Colonic mucosa (tissue), 4 donors: ENCODE data around the gene FAM81B. TPM values are rescaled to one million over a fixed set of nuclear protein-coding genes. Genes with fewer than 3 reads are reported as not detected.
"Not testable (repeated sequence)": the region's sequence is repeated elsewhere in the genome, so short reads cannot be mapped to it uniquely, and the experiment has no call there.

Experiments used
- DNase-seq: peaks from one replicate; pipeline ENCODE4 v3.0.0-alpha.2; 2020
- H3K27ac ChIP-seq: fragments of 200-600 bp; one replicate; pipeline ENCODE4 v1.8.0; 2021
- H3K27me3 ChIP-seq: fragments of 200-600 bp; one replicate; pipeline ENCODE4 v1.8.0; 2021
- H3K36me3 ChIP-seq: fragments of 200-600 bp; one replicate; pipeline ENCODE4 v1.8.0; 2021
- H3K4me1 ChIP-seq: fragments of 200-600 bp; one replicate; pipeline ENCODE4 v1.8.0; 2021; ENCODE audit warnings: mild to moderate bottlenecking
- H3K4me3 ChIP-seq: fragments of 200-600 bp; one replicate; pipeline ENCODE4 v1.8.0; 2021
- H3K9ac ChIP-seq, 2 donors: one replicate each; pipeline ENCODE4 v1.7.0; 2013; ENCODE audit warnings: control low read depth in 2 of 2, low read depth in 2 of 2, low read length in 2 of 2
- H3K9me3 ChIP-seq: fragments of 200-600 bp; one replicate; pipeline ENCODE4 v1.8.0; 2021
- CTCF ChIP-seq: fragments of 200-600 bp; IDR thresholded peaks from one replicate; pipeline ENCODE4 v1.8.0; 2022; ENCODE audit warnings: antibody characterized with exemption, mild to moderate bottlenecking
- intact Hi-C: fragments of 100-400 bp; cut with DNase I; formaldehyde crosslinking; loops from one replicate; pipeline ENCODE4 v1.14.1; 2022
- total RNA-seq, 2 donors: library from RNA; stranded (reverse); fragmentation: NEBNext Ultra II Directional in 1 of 2; extraction: Animal tissue kit (Norgen Biotek cat#: 25700) in 1 of 2; gene quantifications; one replicate each; pipeline ENCODE4 v1.2.1, GENCODE V29; 2021
- donor health status: healthy.
- donor health status: DM: no; HTN: no; CAD: no.
- donor health status: DM: no; HTN: no; CAD: no.

The FAM81B gene
- total RNA-seq, 2 donors from 2014 or later: not detected

DNA sequence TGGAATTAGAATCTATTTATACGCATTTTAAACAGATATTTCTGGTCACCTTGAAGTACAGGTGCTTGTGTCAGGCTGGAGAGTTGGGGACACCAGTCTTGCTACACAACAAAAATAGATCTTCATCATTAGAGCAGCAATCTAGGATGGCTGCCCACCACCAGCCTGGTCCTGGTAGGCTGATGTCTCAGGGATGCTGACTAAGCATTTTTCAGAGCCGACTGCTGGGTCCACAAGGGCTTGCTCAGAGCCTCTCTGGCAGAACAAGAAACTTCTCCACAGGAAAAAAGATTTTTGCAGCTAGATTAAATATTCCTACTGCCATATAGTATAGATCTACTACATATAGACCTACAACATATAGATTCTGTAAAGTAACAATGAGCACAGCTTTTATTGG lies 12.0 kb upstream of the FAM81B start:
- Histone ChIP-seq H3K27ac (no peak overlapping the region), H3K36me3 (no peaks in the 10 kb centered on the region), H3K9ac (no peak overlapping the region), H3K4me1 (no peaks in the 10 kb centered on the region), H3K4me3 (no peak overlapping the region), H3K9me3 (no peaks in the 10 kb centered on the region), H3K27me3 (no peaks in the 10 kb centered on the region)
- intact Hi-C loops: no loop called here
- no peak for TF ChIP-seq CTCF
- no peak for DNase-seq

DNA sequence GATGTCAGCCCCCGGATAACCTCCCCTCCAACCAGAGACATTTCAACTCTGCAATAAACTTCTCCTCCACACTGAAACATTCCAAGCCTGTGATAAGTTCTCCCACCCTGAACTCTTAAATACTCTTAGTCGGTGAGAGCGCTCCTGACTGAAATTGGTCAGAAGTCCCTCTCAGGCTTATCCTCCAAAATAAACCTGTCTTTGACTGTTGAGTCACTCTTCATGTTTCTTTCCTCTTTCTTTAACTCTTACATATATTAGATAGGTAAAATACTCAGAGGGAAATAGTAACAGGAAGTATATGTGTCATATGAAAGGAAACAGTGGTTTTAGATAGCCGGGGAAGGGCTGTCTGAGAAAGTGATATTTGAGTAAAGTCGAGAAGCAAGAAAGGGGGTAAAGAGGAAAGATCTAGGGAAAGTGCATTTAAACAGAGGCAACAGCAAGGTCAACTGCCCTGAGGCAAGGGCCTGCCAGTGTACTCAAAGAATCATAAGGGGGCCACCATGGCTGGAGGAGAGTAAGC lies 11.0 kb upstream of the FAM81B start:
- Histone ChIP-seq H3K9ac (no peak overlapping the region), H3K4me3 (no peak overlapping the region), H3K27me3 (no peaks in the 10 kb centered on the region), H3K27ac (no peak overlapping the region), H3K36me3 (no peaks in the 10 kb centered on the region), H3K4me1 (no peaks in the 10 kb centered on the region), H3K9me3 (no peaks in the 10 kb centered on the region)
- TF ChIP-seq CTCF: no peak
- intact Hi-C loops: no loop called here
- no peak for DNase-seq

DNA sequence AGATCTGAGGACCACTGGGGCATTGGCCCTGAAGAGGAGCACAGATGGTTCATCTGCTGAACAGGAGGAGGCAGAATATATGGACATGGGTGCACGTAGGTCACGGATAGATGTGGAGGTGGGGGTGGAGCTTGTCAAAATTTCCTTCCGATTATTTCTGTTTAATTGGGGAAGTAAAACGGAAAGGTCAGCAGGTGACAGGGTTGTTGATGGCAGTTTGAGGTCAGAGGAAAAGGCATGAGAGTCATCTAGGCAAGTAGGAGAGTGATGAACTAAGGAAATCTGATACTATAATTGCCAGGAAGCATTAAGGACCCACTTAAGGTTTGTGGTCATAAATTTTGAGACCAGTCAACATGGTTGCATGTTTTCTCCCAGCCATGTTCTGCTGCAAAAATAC lies 8.4 kb upstream of the FAM81B start:
- no peak overlapping the region for H3K9ac ChIP-seq
- H3K4me1 ChIP-seq: no peaks in the 10 kb centered on the region
- DNase-seq: no peak
- no peaks in the 10 kb centered on the region for H3K9me3 ChIP-seq
- no peaks in the 10 kb centered on the region for H3K36me3 ChIP-seq
- no peak overlapping the region for H3K27ac ChIP-seq
- intact Hi-C loops: no loop called here
- H3K4me3 ChIP-seq: no peak overlapping the region
- H3K27me3 ChIP-seq: no peaks in the 10 kb centered on the region
- TF ChIP-seq CTCF: no peak

DNA sequence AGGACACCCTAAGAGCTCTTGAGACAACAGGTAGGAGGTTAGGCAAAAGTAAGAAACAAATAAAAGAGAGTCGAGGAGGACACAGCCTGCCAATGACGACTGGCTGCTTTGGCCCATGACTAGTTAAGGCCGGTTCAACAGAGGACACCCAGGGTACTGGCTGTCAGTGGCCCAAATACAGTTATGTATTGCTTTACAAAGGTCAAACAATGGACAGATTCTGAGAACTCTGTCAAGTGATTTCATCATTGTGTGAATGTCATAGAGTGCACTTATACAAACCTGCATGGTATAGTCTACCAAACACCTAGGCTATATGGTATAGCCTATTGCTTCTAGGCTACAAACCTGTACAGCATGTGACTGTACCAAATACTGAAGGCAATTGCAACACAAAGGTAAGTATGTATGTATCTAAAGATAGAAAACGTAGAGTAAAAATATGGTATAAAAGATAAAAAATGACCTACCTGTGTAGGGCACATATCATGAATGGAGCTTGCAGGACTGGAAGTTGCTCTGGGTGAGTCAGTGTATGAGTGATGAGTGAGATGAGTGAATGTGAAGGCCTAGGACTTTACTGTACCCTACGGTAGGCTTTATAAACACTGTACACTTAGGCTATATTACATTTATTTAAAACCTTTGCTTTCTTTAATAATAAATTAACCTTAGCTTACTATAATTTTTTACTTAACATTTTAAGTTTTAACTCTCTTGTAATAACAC lies 6.5 kb upstream of the FAM81B start:
- H3K36me3 ChIP-seq: no peaks in the 10 kb centered on the region
- no peaks in the 10 kb centered on the region for H3K4me1 ChIP-seq
- intact Hi-C loops: no loop called here
- no peak overlapping the region for H3K9ac ChIP-seq
- no peaks in the 10 kb centered on the region for H3K9me3 ChIP-seq
- no peak for TF ChIP-seq CTCF
- no peak for DNase-seq
- no peak overlapping the region for H3K27ac ChIP-seq
- no peaks in the 10 kb centered on the region for H3K27me3 ChIP-seq
- H3K4me3 ChIP-seq: no peak overlapping the region

DNA sequence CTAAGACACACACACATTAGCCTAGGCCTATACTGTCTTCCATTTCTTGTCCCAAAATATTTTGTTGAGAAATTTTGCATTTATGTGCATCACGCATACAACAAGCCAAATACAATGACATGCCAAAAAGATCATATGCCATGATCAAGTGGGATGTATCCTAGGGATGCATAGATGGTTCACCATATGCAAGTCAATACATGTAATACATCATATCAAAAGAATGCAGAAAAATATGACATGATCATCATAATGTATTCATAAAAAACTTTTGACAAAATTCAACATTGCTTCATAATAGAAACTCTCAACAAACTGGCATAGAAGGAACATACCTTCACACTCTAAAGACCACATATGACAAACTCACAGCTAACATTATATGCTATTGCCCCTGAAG lies 5.8 kb upstream of the FAM81B start:
- Histone ChIP-seq H3K4me3 (no peak overlapping the region), H3K27ac (no peak overlapping the region), H3K36me3 (no peaks in the 10 kb centered on the region), H3K9ac (no peak overlapping the region), H3K4me1 (no peaks in the 10 kb centered on the region), H3K9me3 (no peaks in the 10 kb centered on the region), H3K27me3 (no peaks in the 10 kb centered on the region)
- intact Hi-C loops: no loop called here
- DNase-seq: no peak
- TF ChIP-seq CTCF: no peak

DNA sequence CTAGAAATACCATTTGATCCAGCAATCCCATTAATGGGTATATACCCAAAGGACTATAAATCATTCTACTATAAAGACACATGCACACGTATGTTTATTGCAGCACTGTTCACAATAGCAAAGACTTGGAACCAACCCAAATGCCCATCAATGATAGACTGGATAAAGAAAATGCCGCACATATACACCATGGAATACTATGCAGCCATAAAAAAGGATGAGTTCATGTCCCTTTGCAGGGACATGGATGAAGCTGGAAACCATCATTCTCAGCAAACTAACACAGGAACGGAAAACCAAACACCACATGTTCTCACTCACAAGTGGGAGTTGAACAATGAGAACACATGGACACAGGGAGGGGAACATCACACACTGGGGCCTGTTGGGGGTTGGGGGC lies 799 bp downstream of the FAM81B start:
- DNase-seq, H3K4me3 ChIP-seq, H3K27ac ChIP-seq, H3K4me1 ChIP-seq, intact Hi-C loops, H3K27me3 ChIP-seq, H3K9me3 ChIP-seq, H3K9ac ChIP-seq, H3K36me3 ChIP-seq: not testable (repeated sequence)
